MCF 10A (cell line): Measurements from ENCODE around the gene ARL15. TPM values are rescaled to one million over a fixed set of nuclear protein-coding genes. Genes with fewer than 3 reads are reported as not detected.

Source experiments
- BruUV-seq: library from RNA; stranded (reverse); fragments of 400-500 nt; replicated peaks from 2 replicates; lab custom pipeline; 2021; lab: Mats Ljungman, UMichigan
- CTCF ChIA-PET: fragments of 300-600 bp; sonication (Branson Sonifier 250); formaldehyde crosslinking; extraction: SDS; loops from one replicate; lab custom pipeline; 2021; ENCODE audit warnings: antibody characterized with exemption, inconsistent platforms; lab: Yijun Ruan, JAX
- POLR2A ChIA-PET: fragments of 300-600, 350-650 bp; sonication (Branson Sonifier 250); formaldehyde crosslinking; extraction: SDS; loops from one replicate; lab custom pipeline; 2020; ENCODE audit warnings: antibody characterized with exemption, inconsistent platforms; lab: Yijun Ruan, JAX
- DNase-seq: peaks from one replicate; pipeline ENCODE4 v3.0.0-alpha.2; 2018; ENCODE audit not compliant: unreplicated experiment
- H3K27ac Mint-ChIP-seq: one replicate; pipeline ENCODE4 v1.8.0; 2022; ENCODE audit warnings: mild to moderate bottlenecking, low read depth, mixed read lengths; ENCODE audit not compliant: unreplicated experiment
- H3K27me3 Mint-ChIP-seq: one replicate; pipeline ENCODE4 v1.8.0; 2022; ENCODE audit warnings: mixed read lengths; ENCODE audit not compliant: insufficient read depth, unreplicated experiment
- H3K36me3 Mint-ChIP-seq: one replicate; pipeline ENCODE4 v1.8.0; 2022; ENCODE audit warnings: mild to moderate bottlenecking, moderate library complexity, mixed read lengths; ENCODE audit not compliant: insufficient read depth, unreplicated experiment
- H3K4me1 Mint-ChIP-seq: one replicate; pipeline ENCODE4 v1.8.0; 2022; ENCODE audit warnings: mixed read lengths; ENCODE audit not compliant: insufficient read depth, unreplicated experiment
- H3K4me3 Mint-ChIP-seq: one replicate; pipeline ENCODE4 v1.8.0; 2022; ENCODE audit warnings: mild to moderate bottlenecking, moderate library complexity, mixed read lengths; ENCODE audit not compliant: unreplicated experiment
- H3K9me3 Mint-ChIP-seq: one replicate; pipeline ENCODE4 v1.8.0; 2022; ENCODE audit warnings: mixed read lengths; ENCODE audit not compliant: unreplicated experiment
- intact Hi-C: fragments of 100-400 bp; cut with micrococcal nuclease; formaldehyde crosslinking; loops from 2 replicates; pipeline ENCODE4 v1.14.1; 2022
- total RNA-seq: library from RNA; stranded (reverse); gene quantifications from 2 replicates; pipeline ENCODE4 v1.2.3, GENCODE V29; 2022
- TF ChIP-seq, protein P1 (sequence below): fragments of 200-600 bp; IDR thresholded peaks from one replicate; pipeline ENCODE4 v1.8.0; 2022; ENCODE audit warnings: antibody characterized with exemption, mild to moderate bottlenecking; ENCODE audit not compliant: unreplicated experiment

The ARL15 gene
- total RNA-seq, 1 experiment from 2014 or later = 11.3 TPM

- no TSS peak for BruUV-seq
- POLR2A ChIA-PET = no interaction called here
- Mint-ChIP-seq H3K27ac (no peak overlapping the region), H3K36me3 (no peaks in the 10 kb centered on the region), H3K4me1 (peaks cover 12% of the 10 kb centered on the region), H3K9me3 (no peaks in the 10 kb centered on the region), H3K27me3 (no peaks in the 10 kb centered on the region), H3K4me3 (no peak overlapping the region)
- CTCF ChIA-PET = no interaction called here
- TF ChIP-seq, protein P1, sequence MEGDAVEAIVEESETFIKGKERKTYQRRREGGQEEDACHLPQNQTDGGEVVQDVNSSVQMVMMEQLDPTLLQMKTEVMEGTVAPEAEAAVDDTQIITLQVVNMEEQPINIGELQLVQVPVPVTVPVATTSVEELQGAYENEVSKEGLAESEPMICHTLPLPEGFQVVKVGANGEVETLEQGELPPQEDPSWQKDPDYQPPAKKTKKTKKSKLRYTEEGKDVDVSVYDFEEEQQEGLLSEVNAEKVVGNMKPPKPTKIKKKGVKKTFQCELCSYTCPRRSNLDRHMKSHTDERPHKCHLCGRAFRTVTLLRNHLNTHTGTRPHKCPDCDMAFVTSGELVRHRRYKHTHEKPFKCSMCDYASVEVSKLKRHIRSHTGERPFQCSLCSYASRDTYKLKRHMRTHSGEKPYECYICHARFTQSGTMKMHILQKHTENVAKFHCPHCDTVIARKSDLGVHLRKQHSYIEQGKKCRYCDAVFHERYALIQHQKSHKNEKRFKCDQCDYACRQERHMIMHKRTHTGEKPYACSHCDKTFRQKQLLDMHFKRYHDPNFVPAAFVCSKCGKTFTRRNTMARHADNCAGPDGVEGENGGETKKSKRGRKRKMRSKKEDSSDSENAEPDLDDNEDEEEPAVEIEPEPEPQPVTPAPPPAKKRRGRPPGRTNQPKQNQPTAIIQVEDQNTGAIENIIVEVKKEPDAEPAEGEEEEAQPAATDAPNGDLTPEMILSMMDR = no peak
- DNase-seq = no peak
- intact Hi-C loops = no loop called here
Observed at GRCh38 chr5:53980061-53980460, 330.3 kb downstream of the ARL15 start.

- intact Hi-C loops = no loop called here
- Mint-ChIP-seq H3K9me3 (no peaks in the 10 kb centered on the region), H3K27me3 (no peaks in the 10 kb centered on the region), H3K36me3 (no peaks in the 10 kb centered on the region), H3K27ac (no peak overlapping the region), H3K4me3 (no peak overlapping the region), H3K4me1 (no peaks in the 10 kb centered on the region)
- CTCF ChIA-PET = no interaction called here
- TF ChIP-seq, protein P1 = no peak
- no TSS peak for BruUV-seq
- DNase-seq = no peak
- POLR2A ChIA-PET = no interaction called here
Observed at GRCh38 chr5:53974021-53974420, 336.4 kb downstream of the ARL15 start.

DNA sequence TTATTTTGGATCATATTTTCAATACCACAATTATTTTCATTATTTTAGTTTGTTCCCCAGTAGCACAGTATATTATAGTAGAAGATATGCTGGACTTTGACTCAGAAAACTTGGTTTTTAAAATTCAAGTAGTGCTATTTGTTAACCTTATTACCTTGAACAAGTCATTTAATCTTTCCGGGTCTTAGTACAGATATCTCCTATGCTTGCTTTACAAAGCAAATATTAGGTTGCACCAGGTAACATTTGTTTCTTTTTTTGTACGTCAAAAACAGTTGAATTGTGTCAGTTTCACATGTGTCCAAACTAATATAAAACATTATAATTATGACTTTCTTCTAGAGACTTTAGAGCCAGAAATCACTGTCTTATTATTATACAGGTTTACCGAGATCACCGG, 338.1 kb downstream of the ARL15 start:
- BruUV-seq = no TSS peak
- no peak overlapping the region for H3K27ac Mint-ChIP-seq
- ChIA-PET POLR2A (no interaction called here), CTCF (no interaction called here)
- H3K4me3 Mint-ChIP-seq = no peak overlapping the region
- no peaks in the 10 kb centered on the region for H3K9me3 Mint-ChIP-seq
- no peaks in the 10 kb centered on the region for H3K27me3 Mint-ChIP-seq
- no peaks in the 10 kb centered on the region for H3K4me1 Mint-ChIP-seq
- intact Hi-C loops = no loop called here
- DNase-seq = no peak
- TF ChIP-seq, protein P1 = no peak
- H3K36me3 Mint-ChIP-seq = no peaks in the 10 kb centered on the region

DNA sequence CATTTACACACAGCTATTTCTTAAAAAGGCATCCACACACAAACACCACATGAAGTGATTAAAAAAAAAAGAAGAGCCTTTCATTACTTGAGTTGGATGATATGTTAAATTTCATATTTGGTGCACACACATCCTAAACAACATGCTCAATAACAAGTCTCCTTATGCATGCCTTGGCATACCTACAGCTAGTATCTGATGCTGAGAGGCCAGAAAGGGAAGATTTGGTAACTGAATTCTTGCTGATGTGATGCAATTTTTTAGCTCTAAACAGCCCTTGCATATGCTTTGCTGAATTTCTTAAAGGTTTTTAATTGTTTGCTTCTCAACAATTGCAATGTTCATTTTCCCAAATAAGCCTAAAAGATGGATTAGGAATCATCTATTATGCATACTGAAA, 338.8 kb downstream of the ARL15 start:
- H3K27ac Mint-ChIP-seq = no peak overlapping the region
- ChIA-PET CTCF (no interaction called here), POLR2A (no interaction called here)
- no peaks in the 10 kb centered on the region for H3K36me3 Mint-ChIP-seq
- H3K9me3 Mint-ChIP-seq = no peaks in the 10 kb centered on the region
- H3K27me3 Mint-ChIP-seq = no peaks in the 10 kb centered on the region
- H3K4me1 Mint-ChIP-seq = no peaks in the 10 kb centered on the region
- no peak overlapping the region for H3K4me3 Mint-ChIP-seq
- no peak for DNase-seq
- intact Hi-C loops = no loop called here
- BruUV-seq = no TSS peak
- TF ChIP-seq, protein P1 = no peak
